ENCODE results near the gene PCNX1.
"Not testable (repeated sequence)": the region's sequence is repeated elsewhere in the genome, so short reads cannot be mapped to it uniquely, and the experiment has no call there.

Gene PCNX1

GRCh38 chr14:71137536-71138447 lies 230.5 kb downstream of the PCNX1 start:
- CTCF ChIA-PET, result interaction anchor here (0.6 to 3.5 kb wide), 14 partner anchors 30 to 791 kb away, joined by 3 to 56 read pairs (median 4); no protein-coding TSS in a partner anchor
- no peak for DNase-seq

GRCh38 chr14:71138448-71139293 lies 231.4 kb downstream of the PCNX1 start:
- H3K4me1 Mint-ChIP-seq, result peaks cover 31% of the 10 kb centered on the region

More at GRCh38 chr14:71137536-71138447, 230.5 kb downstream of the PCNX1 start:
- H3K4me3 Mint-ChIP-seq, result no peak overlapping the region
- H3K27ac Mint-ChIP-seq, result no peak overlapping the region
- H3K36me3 Mint-ChIP-seq, result no peaks in the 10 kb centered on the region
- peaks cover 23% of the 10 kb centered on the region for H3K4me1 Mint-ChIP-seq
- H3K27me3 Mint-ChIP-seq, result peaks cover 20% of the 10 kb centered on the region
- H3K9me3 Mint-ChIP-seq, result no peaks in the 10 kb centered on the region

GRCh38 chr14:71139294-71139946 lies 232.2 kb downstream of the PCNX1 start:
- no peak for DNase-seq
- Mint-ChIP-seq H3K9me3 (no peaks in the 10 kb centered on the region), H3K27ac (peak overlapping the region; percentile 39), H3K4me3 (no peak overlapping the region), H3K4me1 (peaks cover 37% of the 10 kb centered on the region), H3K27me3 (peaks cover 15% of the 10 kb centered on the region), H3K36me3 (no peaks in the 10 kb centered on the region)
- CTCF ChIA-PET, result interaction anchor here (1.3 to 4.6 kb wide), 9 partner anchors 183 to 718 kb away, joined by 3 to 36 read pairs (median 10); no protein-coding TSS in a partner anchor

More at GRCh38 chr14:71138448-71139293, 231.4 kb downstream of the PCNX1 start:
- CTCF ChIA-PET, result interaction anchor here (0.6 to 3.5 kb wide), 13 partner anchors 31 to 790 kb away, joined by 3 to 56 read pairs (median 5); no protein-coding TSS in a partner anchor
- H3K4me3 Mint-ChIP-seq, result no peak overlapping the region
- DNase-seq, result peak; percentile 71
- no peak overlapping the region for H3K27ac Mint-ChIP-seq
- no peaks in the 10 kb centered on the region for H3K36me3 Mint-ChIP-seq
- no peaks in the 10 kb centered on the region for H3K9me3 Mint-ChIP-seq
- H3K27me3 Mint-ChIP-seq, result peaks cover 15% of the 10 kb centered on the region

GRCh38 chr14:71140157-71140556 lies 232.9 kb downstream of the PCNX1 start:
- no peak overlapping the region for H3K27ac Mint-ChIP-seq

GRCh38 chr14:71141701-71142374 lies 234.6 kb downstream of the PCNX1 start:
- no peak for DNase-seq
- Mint-ChIP-seq H3K9me3 (no peaks in the 10 kb centered on the region), H3K4me3 (no peak overlapping the region), H3K36me3 (no peaks in the 10 kb centered on the region), H3K27me3 (peaks cover 20% of the 10 kb centered on the region), H3K4me1 (peaks cover 37% of the 10 kb centered on the region), H3K27ac (peak overlapping the region; percentile 93)
- CTCF ChIA-PET, result interaction anchor here (0.7 to 4.6 kb wide), 14 partner anchors 25 to 713 kb away, joined by 3 to 36 read pairs (median 4); no protein-coding TSS in a partner anchor

More at GRCh38 chr14:71140157-71140556, 232.9 kb downstream of the PCNX1 start:
- no peak overlapping the region for H3K4me3 Mint-ChIP-seq
- no peaks in the 10 kb centered on the region for H3K36me3 Mint-ChIP-seq
- no peaks in the 10 kb centered on the region for H3K9me3 Mint-ChIP-seq
- peaks cover 37% of the 10 kb centered on the region for H3K4me1 Mint-ChIP-seq
- no peak for DNase-seq
- CTCF ChIA-PET, result interaction anchor here (1.0 to 4.6 kb wide), 6 partner anchors 9 to 613 kb away, joined by 3 to 36 read pairs (median 5); no protein-coding TSS in a partner anchor
- H3K27me3 Mint-ChIP-seq, result peaks cover 15% of the 10 kb centered on the region

GRCh38 chr14:71142375-71143038 lies 235.2 kb downstream of the PCNX1 start:
- CTCF ChIA-PET, result interaction anchor here (0.6 to 4.6 kb wide), 15 partner anchors 24 to 713 kb away, joined by 3 to 36 read pairs (median 3); no protein-coding TSS in a partner anchor
- no peak overlapping the region for H3K4me3 Mint-ChIP-seq
- peaks cover 17% of the 10 kb centered on the region for H3K27me3 Mint-ChIP-seq
- DNase-seq, result peak; percentile 50
- H3K9me3 Mint-ChIP-seq, result no peaks in the 10 kb centered on the region
- peaks cover 37% of the 10 kb centered on the region for H3K4me1 Mint-ChIP-seq
- H3K27ac Mint-ChIP-seq, result peak overlapping the region; percentile 93
- H3K36me3 Mint-ChIP-seq, result no peaks in the 10 kb centered on the region

- H3K9me3 Mint-ChIP-seq, result no peaks in the 10 kb centered on the region
- peaks cover 40% of the 10 kb centered on the region for H3K4me1 Mint-ChIP-seq
- peak; percentile 69 for DNase-seq
- peaks cover 8% of the 10 kb centered on the region for H3K27me3 Mint-ChIP-seq
- CTCF ChIA-PET, result interaction anchor here (1.0 to 4.6 kb wide), 10 partner anchors 10 to 609 kb away, joined by 3 to 36 read pairs (median 3); no protein-coding TSS in a partner anchor
- H3K4me3 Mint-ChIP-seq, result no peak overlapping the region
- peak overlapping the region; percentile 93 for H3K27ac Mint-ChIP-seq
- no peaks in the 10 kb centered on the region for H3K36me3 Mint-ChIP-seq
Measured at GRCh38 chr14:71143381-71144290, 236.4 kb downstream of the PCNX1 start.

- not testable (repeated sequence) for DNase-seq, H3K4me3 Mint-ChIP-seq
Measured at GRCh38 chr14:71147335-71147734, 240.1 kb downstream of the PCNX1 start.

GRCh38 chr14:71148627-71149026 lies 241.4 kb downstream of the PCNX1 start:
- CTCF ChIA-PET, result no interaction called here
- Mint-ChIP-seq H3K4me1 (peaks cover 16% of the 10 kb centered on the region), H3K4me3 (no peak overlapping the region), H3K36me3 (peaks cover 6% of the 10 kb centered on the region), H3K27me3 (peaks cover 9% of the 10 kb centered on the region), H3K9me3 (peaks cover 20% of the 10 kb centered on the region), H3K27ac (no peak overlapping the region)
- DNase-seq, result no peak

More at GRCh38 chr14:71147335-71147734, 240.1 kb downstream of the PCNX1 start:
- H3K36me3 Mint-ChIP-seq, H3K27ac Mint-ChIP-seq, CTCF ChIA-PET, H3K27me3 Mint-ChIP-seq: not testable (repeated sequence)
- Mint-ChIP-seq H3K4me1 (peaks cover 29% of the 10 kb centered on the region), H3K9me3 (peaks cover 20% of the 10 kb centered on the region)

- H3K36me3 Mint-ChIP-seq, result peaks cover 6% of the 10 kb centered on the region
- peaks cover 16% of the 10 kb centered on the region for H3K27me3 Mint-ChIP-seq
- CTCF ChIA-PET, result no interaction called here
- DNase-seq, result no peak
- H3K4me1 Mint-ChIP-seq, result peaks cover 10% of the 10 kb centered on the region
- H3K4me3 Mint-ChIP-seq, result no peak overlapping the region
- H3K9me3 Mint-ChIP-seq, result peaks cover 20% of the 10 kb centered on the region
- no peak overlapping the region for H3K27ac Mint-ChIP-seq
Measured at GRCh38 chr14:71150737-71151136, 243.5 kb downstream of the PCNX1 start.

GRCh38 chr14:71155743-71156142 lies 248.5 kb downstream of the PCNX1 start:
- CTCF ChIA-PET, result interaction anchor here (0.6 kb wide), 1 partner anchor 676 kb away, joined by 3 read pairs; no protein-coding TSS in a partner anchor
- Mint-ChIP-seq H3K36me3 (no peaks in the 10 kb centered on the region), H3K27ac (no peak overlapping the region), H3K4me1 (no peaks in the 10 kb centered on the region), H3K4me3 (no peak overlapping the region), H3K27me3 (peaks cover 29% of the 10 kb centered on the region), H3K9me3 (peaks cover 10% of the 10 kb centered on the region)
- DNase-seq, result no peak

Data from activated naive CD4-positive, alpha-beta T cell treated with anti-CD3 and anti-CD28 coated beads, Interleukin-2, amount 10 ng/mL, durations not matched to agents 7 days and 5 days (primary cell).